Transverse colon (tissue), 4 donors: ENCODE measurements around the gene STAC2. TPM values are rescaled to one million over a fixed set of nuclear protein-coding genes. Genes with fewer than 3 reads are reported as not detected.
"Not testable (repeated sequence)": the region's sequence is repeated elsewhere in the genome, so short reads cannot be mapped to it uniquely, and the experiment has no call there.

Experiments
- DNase-seq: peaks from one replicate; pipeline ENCODE4 v3.0.0-alpha.2; 2019
- H3K27ac ChIP-seq, 4 donors: fragments of 200-600 bp; sonication (generic); 2 replicates each; pipeline ENCODE4 v1.5.1; 2016 to 2018; ENCODE audit warnings: inconsistent platforms in 4 of 4
- H3K27me3 ChIP-seq: fragments of 200-600 bp; sonication (generic); 2 replicates; pipeline ENCODE4 v1.5.1; 2017; ENCODE audit warnings: inconsistent platforms
- H3K36me3 ChIP-seq, 4 donors: fragments of 200-600 bp; sonication (generic); 2 replicates each; pipeline ENCODE4 v1.5.1; 2017 to 2019; ENCODE audit warnings: inconsistent platforms in 4 of 4
- H3K4me1 ChIP-seq, 4 donors: fragments of 200-600 bp; sonication (generic); 2 replicates each; pipeline ENCODE4 v1.5.1; 2017 to 2020; ENCODE audit warnings: inconsistent platforms in 4 of 4
- H3K4me3 ChIP-seq, 4 donors: fragments of 200-600 bp; sonication (generic); 1 replicate in 1 of 4; 2 replicates in 3 of 4; pipeline versions ENCODE4 v1.5.1 to v1.6.1; 2017 to 2019; ENCODE audit warnings: inconsistent platforms in 4 of 4
- H3K9me3 ChIP-seq, 2 donors: fragments of 200-600 bp; sonication (generic); 2 replicates each; pipeline ENCODE4 v1.5.1; 2017 to 2019; ENCODE audit warnings: inconsistent platforms in 2 of 2
- EP300 ChIP-seq: sonication (generic); formaldehyde crosslinking; IDR thresholded peaks from one replicate; pipeline ENCODE4 v1.6.1; 2017; ENCODE audit warnings: antibody characterized with exemption, low read depth
- POLR2A ChIP-seq: fragments of 450-650 bp; IDR thresholded peaks from one replicate; pipeline ENCODE4 v1.6.1; 2016; ENCODE audit warnings: antibody characterized with exemption, mild to moderate bottlenecking, moderate library complexity
- POLR2AphosphoS5 ChIP-seq, 3 donors: sonication (generic); formaldehyde crosslinking; IDR thresholded peaks; one replicate each; pipeline ENCODE4 v1.6.1; 2016; ENCODE audit warnings: antibody characterized with exemption in 3 of 3
- WGBS, 2 donors: methylation state at CpG; one replicate each; pipeline ENCODE4 v1.1.5; 2018; ENCODE audit warnings: low coverage in 1 of 2; 5-methylcytosine and 5-hydroxymethylcytosine counted together
- in situ Hi-C, 4 donors: fragments of 200-750 bp; cut with MboI; loops; one replicate each; pipeline versions ENCODE4 v1.15.0 to v1.15.1; 2017; ENCODE audit warnings: low sequenced_read_pairs in 3 of 4, low pct_ligation_motif_present in 1 of 4, low pct_unique_long_range_greater_than_20kb in 1 of 4
- intact Hi-C: fragments of 100-400 bp; cut with DNase I; formaldehyde crosslinking; loops from one replicate; pipeline ENCODE4 v1.15.1; 2023; ENCODE audit warnings: low total_unique reads
- total RNA-seq, 4 donors: library from RNA; depleted of rRNA; stranded (reverse); fragments of >200 nt; gene quantifications; one replicate each; pipeline ENCODE4 v1.1.0, GENCODE V29; 2016
- TF ChIP-seq, protein P1 (sequence below), 5 experiments: fragments of 200-600 bp in 3 of 5; fragments of 450-650 bp in 2 of 5; sonication (generic) in 3 of 5; IDR thresholded peaks; 1 replicate in 2 of 5; 2 replicates in 3 of 5; pipeline ENCODE4 v1.5.1; 2016 to 2017; ENCODE audit warnings: antibody characterized with exemption in 5 of 5, inconsistent platforms in 3 of 5, mild to moderate bottlenecking in 2 of 5, moderate library complexity in 1 of 5

The STAC2 gene
- total RNA-seq, 4 donors from 2014 or later, result not detected

GRCh38 chr17:39169101-39169500, 56.6 kb downstream of the STAC2 start:
- no peaks in the 10 kb centered on the region for H3K36me3 ChIP-seq
- peaks cover 0 to 3% of the 10 kb centered on the region in 2 donors for H3K9me3 ChIP-seq
- H3K27me3 ChIP-seq, result peaks cover 8% of the 10 kb centered on the region
- DNase-seq, result no peak
- intact Hi-C loops, result no loop called here
- no peak overlapping the region for H3K27ac ChIP-seq
- H3K4me1 ChIP-seq, result peaks cover 3 to 34% (median 11%) of the 10 kb centered on the region in 4 donors
- 85 to 86% methylated on average over 13 to 14 of the region's 14 CpGs for WGBS, 2 donors
- in situ Hi-C loops, result loop anchor here in 2 of 4 donors (25.0 kb wide), 2 partner anchors 182 to 307 kb away; partner anchors contain the start of genes LASP1 (in 1 of the 2) and RPL23 (in 1 of the 2)
- TF ChIP-seq POLR2AphosphoS5 (IDR thresholded peaks at IDR 0.05), result no peak
- TF ChIP-seq, protein P1, sequence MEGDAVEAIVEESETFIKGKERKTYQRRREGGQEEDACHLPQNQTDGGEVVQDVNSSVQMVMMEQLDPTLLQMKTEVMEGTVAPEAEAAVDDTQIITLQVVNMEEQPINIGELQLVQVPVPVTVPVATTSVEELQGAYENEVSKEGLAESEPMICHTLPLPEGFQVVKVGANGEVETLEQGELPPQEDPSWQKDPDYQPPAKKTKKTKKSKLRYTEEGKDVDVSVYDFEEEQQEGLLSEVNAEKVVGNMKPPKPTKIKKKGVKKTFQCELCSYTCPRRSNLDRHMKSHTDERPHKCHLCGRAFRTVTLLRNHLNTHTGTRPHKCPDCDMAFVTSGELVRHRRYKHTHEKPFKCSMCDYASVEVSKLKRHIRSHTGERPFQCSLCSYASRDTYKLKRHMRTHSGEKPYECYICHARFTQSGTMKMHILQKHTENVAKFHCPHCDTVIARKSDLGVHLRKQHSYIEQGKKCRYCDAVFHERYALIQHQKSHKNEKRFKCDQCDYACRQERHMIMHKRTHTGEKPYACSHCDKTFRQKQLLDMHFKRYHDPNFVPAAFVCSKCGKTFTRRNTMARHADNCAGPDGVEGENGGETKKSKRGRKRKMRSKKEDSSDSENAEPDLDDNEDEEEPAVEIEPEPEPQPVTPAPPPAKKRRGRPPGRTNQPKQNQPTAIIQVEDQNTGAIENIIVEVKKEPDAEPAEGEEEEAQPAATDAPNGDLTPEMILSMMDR (IDR thresholded peaks at IDR 0.05), result no peak
- no peak for TF ChIP-seq EP300
- no peak for TF ChIP-seq POLR2A
- H3K4me3 ChIP-seq, result no peak overlapping the region

- H3K27me3 ChIP-seq, H3K9me3 ChIP-seq, H3K27ac ChIP-seq, intact Hi-C loops, H3K36me3 ChIP-seq, H3K4me3 ChIP-seq, DNase-seq: not testable (repeated sequence)
- in situ Hi-C loops, result loop anchor here in 2 of 4 donors (25.0 kb wide), 2 partner anchors 181 to 306 kb away; partner anchors contain the start of genes LASP1 (in 1 of the 2) and RPL23 (in 1 of the 2)
- H3K4me1 ChIP-seq, result peaks cover 3 to 37% (median 15%) of the 10 kb centered on the region in 4 donors
- 90 to 97% methylated on average over 2 to 10 of the region's 10 CpGs for WGBS, 2 donors
Measured at GRCh38 chr17:39168503-39168902, 57.2 kb downstream of the STAC2 start.

DNA sequence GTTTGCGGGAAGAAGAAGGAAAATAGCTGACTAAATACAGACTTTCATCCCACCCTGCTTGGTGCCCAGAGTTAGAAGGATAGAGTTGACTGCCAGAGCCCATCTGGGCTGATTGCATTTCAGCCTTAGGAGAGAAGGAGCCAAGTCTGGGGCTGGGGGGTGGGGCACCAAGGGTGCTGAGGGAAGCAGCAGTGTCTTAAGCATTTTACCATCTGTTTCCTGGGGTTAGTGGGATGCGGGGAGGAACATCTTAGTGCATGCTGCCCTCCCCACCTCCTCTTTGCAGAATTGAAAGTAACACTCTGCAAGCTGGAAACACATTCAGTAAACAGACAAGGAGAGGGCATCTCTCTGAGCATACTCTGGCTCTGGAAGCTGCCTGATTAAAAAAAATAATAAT, 58.3 kb downstream of the STAC2 start:
- Histone ChIP-seq H3K4me1 (peaks cover 3 to 37% (median 15%) of the 10 kb centered on the region in 4 donors), H3K4me3 (no peak overlapping the region)
- 20 to 43% methylated on average over 1 to 2 of the region's 2 CpGs for WGBS, 2 donors

DNA sequence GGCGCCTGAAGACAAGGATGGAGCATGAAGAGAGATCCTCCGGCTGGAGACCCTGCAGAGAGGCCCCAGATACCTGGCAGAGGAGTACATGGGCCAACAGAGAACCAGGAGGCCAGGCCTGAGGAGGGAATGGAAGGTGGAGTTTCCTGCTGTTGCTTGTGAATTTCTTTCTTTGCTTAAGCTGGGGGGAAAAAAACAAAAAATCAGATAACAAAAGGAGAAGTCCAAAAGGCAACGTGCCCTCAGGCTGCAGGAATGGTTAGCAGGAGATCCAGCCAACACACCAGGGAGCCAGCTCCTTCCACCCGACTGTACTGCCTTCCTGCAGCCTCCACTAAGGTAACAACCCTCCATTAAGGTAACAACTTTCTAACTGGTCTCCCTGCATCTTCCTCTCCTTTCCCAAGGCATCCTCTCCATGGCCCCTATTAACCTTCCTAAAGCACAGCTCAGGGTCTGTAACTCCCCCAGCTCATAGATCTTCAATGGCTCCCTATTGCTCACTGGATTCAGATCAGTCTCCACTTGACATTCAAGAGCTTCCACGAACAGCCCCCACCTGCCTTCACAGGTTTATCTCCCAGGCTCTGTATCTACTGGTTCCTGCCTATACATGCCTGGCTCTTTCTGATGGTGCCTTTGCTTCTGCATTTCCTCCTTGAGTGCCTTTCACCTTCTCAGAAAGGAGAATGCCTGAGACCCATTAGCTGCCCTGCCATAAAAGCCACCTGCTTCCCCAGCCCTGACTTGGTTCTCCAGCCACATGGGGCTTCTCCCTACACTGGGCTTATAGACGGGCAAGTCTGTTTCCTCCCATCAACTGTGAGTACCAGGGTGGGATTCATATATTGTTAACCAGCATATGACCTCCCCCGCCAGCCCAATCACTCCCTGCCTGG, 59.1 kb downstream of the STAC2 start:
- Histone ChIP-seq H3K27ac (no peak overlapping the region), H3K9me3 (peaks cover 0 to 3% of the 10 kb centered on the region in 2 donors), H3K4me1 (peaks cover 3 to 37% (median 15%) of the 10 kb centered on the region in 4 donors), H3K4me3 (no peak overlapping the region), H3K27me3 (peaks cover 8% of the 10 kb centered on the region), H3K36me3 (no peaks in the 10 kb centered on the region)
- TF ChIP-seq POLR2A (no peak), POLR2AphosphoS5 (IDR thresholded peaks at IDR 0.05) (no peak), EP300 (no peak)
- TF ChIP-seq, protein P1 (IDR thresholded peaks at IDR 0.05), result no peak
- WGBS, 2 donors, result 33 to 70% methylated on average over 3 to 7 of the region's 7 CpGs
- in situ Hi-C loops, result loop anchor here in 2 of 4 donors (25.0 kb wide), 2 partner anchors 179 to 304 kb away; partner anchors contain the start of genes LASP1 (in 1 of the 2) and RPL23 (in 1 of the 2)
- intact Hi-C loops, result no loop called here
- no peak for DNase-seq

More for the DNA sequence above, 58.3 kb downstream of the STAC2 start:
- DNase-seq, result no peak
- no peak for TF ChIP-seq POLR2AphosphoS5 (IDR thresholded peaks at IDR 0.05)
- TF ChIP-seq POLR2A, result no peak
- TF ChIP-seq, protein P1 (IDR thresholded peaks at IDR 0.05), result no peak
- TF ChIP-seq EP300, result no peak
- intact Hi-C loops, result no loop called here
- Histone ChIP-seq H3K9me3 (peaks cover 0 to 3% of the 10 kb centered on the region in 2 donors), H3K27me3 (peaks cover 8% of the 10 kb centered on the region), H3K36me3 (no peaks in the 10 kb centered on the region), H3K27ac (no peak overlapping the region)
- in situ Hi-C loops, result loop anchor here in 2 of 4 donors (25.0 kb wide), 2 partner anchors 180 to 305 kb away; partner anchors contain the start of genes LASP1 (in 1 of the 2) and RPL23 (in 1 of the 2)
